ENCODE results near the gene NRXN3. TPM values are rescaled to one million over a fixed set of nuclear protein-coding genes. Genes with fewer than 3 reads are reported as not detected.

Gene NRXN3
- total RNA-seq, 3 donors from 2014 or later, result 2.1 to 27.3 (median 2.6) TPM

DNA sequence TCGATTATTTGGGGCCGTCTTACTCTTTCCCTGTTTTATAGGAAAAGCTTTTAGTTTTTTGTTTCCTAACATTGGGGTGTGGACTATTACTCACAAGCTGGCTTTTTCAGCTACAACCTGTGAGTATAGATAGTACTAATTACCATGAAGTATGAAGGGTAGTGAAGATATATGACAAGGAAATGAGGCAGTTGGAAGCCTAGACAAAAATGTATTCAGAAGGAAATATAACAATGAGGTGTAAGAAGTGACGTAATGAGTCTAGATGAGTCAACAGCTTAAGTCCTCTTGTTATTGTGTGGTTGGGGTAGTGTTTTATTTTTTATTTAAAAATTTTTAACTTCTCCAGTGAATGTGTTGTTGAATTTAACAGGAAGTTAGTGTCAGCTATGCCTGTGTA is 804.5 kb downstream of the NRXN3 start:
- Histone ChIP-seq H3K4me3 (no peak overlapping the region), H3K9me3 (no peaks in the 10 kb centered on the region), H3K4me1 (ENCODE audit: low read depth) (no peaks in the 10 kb centered on the region), H3K36me3 (ENCODE audit: low read depth) (no peaks in the 10 kb centered on the region)
- DNase-seq (no peak), ATAC-seq (no peak)
- intact Hi-C loops (cut with DNase I, micrococcal nuclease), result no loop called here
- TF ChIP-seq, protein P1, sequence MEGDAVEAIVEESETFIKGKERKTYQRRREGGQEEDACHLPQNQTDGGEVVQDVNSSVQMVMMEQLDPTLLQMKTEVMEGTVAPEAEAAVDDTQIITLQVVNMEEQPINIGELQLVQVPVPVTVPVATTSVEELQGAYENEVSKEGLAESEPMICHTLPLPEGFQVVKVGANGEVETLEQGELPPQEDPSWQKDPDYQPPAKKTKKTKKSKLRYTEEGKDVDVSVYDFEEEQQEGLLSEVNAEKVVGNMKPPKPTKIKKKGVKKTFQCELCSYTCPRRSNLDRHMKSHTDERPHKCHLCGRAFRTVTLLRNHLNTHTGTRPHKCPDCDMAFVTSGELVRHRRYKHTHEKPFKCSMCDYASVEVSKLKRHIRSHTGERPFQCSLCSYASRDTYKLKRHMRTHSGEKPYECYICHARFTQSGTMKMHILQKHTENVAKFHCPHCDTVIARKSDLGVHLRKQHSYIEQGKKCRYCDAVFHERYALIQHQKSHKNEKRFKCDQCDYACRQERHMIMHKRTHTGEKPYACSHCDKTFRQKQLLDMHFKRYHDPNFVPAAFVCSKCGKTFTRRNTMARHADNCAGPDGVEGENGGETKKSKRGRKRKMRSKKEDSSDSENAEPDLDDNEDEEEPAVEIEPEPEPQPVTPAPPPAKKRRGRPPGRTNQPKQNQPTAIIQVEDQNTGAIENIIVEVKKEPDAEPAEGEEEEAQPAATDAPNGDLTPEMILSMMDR (IDR thresholded peaks at IDR 0.05), result no peak

- no peaks in the 10 kb centered on the region for H3K9me3 ChIP-seq
- ATAC-seq (no peak), DNase-seq (no peak)
- no peaks in the 10 kb centered on the region for H3K4me1 ChIP-seq (ENCODE audit: low read depth)
- intact Hi-C loops (cut with DNase I, micrococcal nuclease), result no loop called here
- H3K36me3 ChIP-seq (ENCODE audit: low read depth), result no peaks in the 10 kb centered on the region
- TF ChIP-seq, protein P1 (IDR thresholded peaks at IDR 0.05), result no peak
- H3K4me3 ChIP-seq, result no peak overlapping the region
Measured at GRCh38 chr14:78975734-78976133, 805.6 kb downstream of the NRXN3 start.

- ATAC-seq (no peak), DNase-seq (no peak)
- H3K36me3 ChIP-seq (ENCODE audit: low read depth), result no peaks in the 10 kb centered on the region
- H3K9me3 ChIP-seq, result no peaks in the 10 kb centered on the region
- H3K4me1 ChIP-seq (ENCODE audit: low read depth), result no peaks in the 10 kb centered on the region
- no peak overlapping the region for H3K4me3 ChIP-seq
- TF ChIP-seq, protein P1 (IDR thresholded peaks at IDR 0.05), result no peak
- intact Hi-C loops (cut with DNase I, micrococcal nuclease), result no loop called here
Measured at GRCh38 chr14:78978896-78979295, 808.7 kb downstream of the NRXN3 start.

GRCh38 chr14:78982551-78982950 is 812.4 kb downstream of the NRXN3 start:
- DNase-seq (no peak), ATAC-seq (no peak)
- intact Hi-C loops (cut with DNase I, micrococcal nuclease), result no loop called here
- Histone ChIP-seq H3K9me3 (no peaks in the 10 kb centered on the region), H3K4me1 (ENCODE audit: low read depth) (no peaks in the 10 kb centered on the region), H3K4me3 (no peak overlapping the region), H3K36me3 (ENCODE audit: low read depth) (no peaks in the 10 kb centered on the region)
- TF ChIP-seq, protein P1 (IDR thresholded peaks at IDR 0.05), result no peak

DNA sequence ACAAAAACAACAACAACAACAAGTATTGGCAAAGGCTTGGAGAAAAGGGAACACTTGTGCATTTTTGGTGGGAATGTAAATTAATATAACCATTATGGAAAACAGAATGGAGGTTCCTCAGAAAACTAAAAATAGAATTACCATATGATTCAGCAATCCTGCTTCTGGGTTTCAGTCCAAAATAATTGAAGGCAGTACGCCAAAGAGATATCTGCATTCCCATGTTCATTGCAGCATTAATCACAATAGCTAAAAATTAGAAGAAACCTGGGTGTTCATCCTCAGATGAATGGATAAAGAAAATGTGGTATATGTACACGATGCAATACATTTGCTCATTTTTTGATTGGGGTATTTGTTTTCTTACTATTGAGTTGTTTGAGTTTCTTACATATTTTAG is 813.0 kb downstream of the NRXN3 start:
- TF ChIP-seq, protein P1 (IDR thresholded peaks at IDR 0.05), result no peak
- no peaks in the 10 kb centered on the region for H3K9me3 ChIP-seq
- H3K36me3 ChIP-seq (ENCODE audit: low read depth), result no peaks in the 10 kb centered on the region
- intact Hi-C loops (cut with DNase I, micrococcal nuclease), result no loop called here
- H3K4me1 ChIP-seq (ENCODE audit: low read depth), result no peaks in the 10 kb centered on the region
- no peak for DNase-seq
- no peak for ATAC-seq
- H3K4me3 ChIP-seq, result no peak overlapping the region
